22Rv1 (cell line): ENCODE results near the gene HIVEP3.

Source experiments
- CTCF ChIP-seq: fragments of 450-650 bp; IDR thresholded peaks from 2 replicates; pipeline ENCODE4 v1.5.1; 2017; ENCODE audit warnings: mild to moderate bottlenecking
- ZFX ChIP-seq: fragments of 450-650 bp; IDR thresholded peaks from 2 replicates; pipeline ENCODE4 v1.6.1; 2017; ENCODE audit warnings: antibody characterized with exemption, borderline replicate concordance

GRCh38 chr1:41792485-41792770, 126.3 kb downstream of the HIVEP3 start:
- no peak for TF ChIP-seq CTCF
- TF ChIP-seq ZFX, result no peak
